Colonic mucosa (tissue), 4 donors: ENCODE data around the gene TMEM129. TPM values are rescaled to one million over a fixed set of nuclear protein-coding genes. Genes with fewer than 3 reads are reported as not detected.

ENCODE experiments used
- DNase-seq: peaks from one replicate; pipeline ENCODE4 v3.0.0-alpha.2; 2020
- H3K27ac ChIP-seq: fragments of 200-600 bp; one replicate; pipeline ENCODE4 v1.8.0; 2021
- H3K27me3 ChIP-seq: fragments of 200-600 bp; one replicate; pipeline ENCODE4 v1.8.0; 2021
- H3K36me3 ChIP-seq: fragments of 200-600 bp; one replicate; pipeline ENCODE4 v1.8.0; 2021
- H3K4me1 ChIP-seq: fragments of 200-600 bp; one replicate; pipeline ENCODE4 v1.8.0; 2021; ENCODE audit warnings: mild to moderate bottlenecking
- H3K4me3 ChIP-seq: fragments of 200-600 bp; one replicate; pipeline ENCODE4 v1.8.0; 2021
- H3K9ac ChIP-seq, 2 donors: one replicate each; pipeline ENCODE4 v1.7.0; 2013; ENCODE audit warnings: control low read depth in 2 of 2, low read depth in 2 of 2, low read length in 2 of 2
- H3K9me3 ChIP-seq: fragments of 200-600 bp; one replicate; pipeline ENCODE4 v1.8.0; 2021
- CTCF ChIP-seq: fragments of 200-600 bp; IDR thresholded peaks from one replicate; pipeline ENCODE4 v1.8.0; 2022; ENCODE audit warnings: antibody characterized with exemption, mild to moderate bottlenecking
- intact Hi-C: fragments of 100-400 bp; cut with DNase I; formaldehyde crosslinking; loops from one replicate; pipeline ENCODE4 v1.14.1; 2022
- total RNA-seq, 2 donors: library from RNA; stranded (reverse); fragmentation: NEBNext Ultra II Directional in 1 of 2; extraction: Animal tissue kit (Norgen Biotek cat#: 25700) in 1 of 2; gene quantifications; one replicate each; pipeline ENCODE4 v1.2.1, GENCODE V29; 2021
- donor health status: healthy.
- donor health status: DM: no; HTN: no; CAD: no.
- donor health status: DM: no; HTN: no; CAD: no.

The TMEM129 gene
- total RNA-seq, 2 donors from 2014 or later = 37.9 to 53.2 TPM

- intact Hi-C loops = no loop called here
- peak; percentile 98 for DNase-seq
- Histone ChIP-seq H3K9me3 (no peaks in the 10 kb centered on the region), H3K4me3 (peak within 1 kb of the TSS; percentile 96), H3K36me3 (no peaks in the 10 kb centered on the region), H3K27ac (peak within 1 kb of the TSS; percentile 99), H3K4me1 (peaks cover 22% of the 10 kb centered on the region), H3K9ac (peak within 1 kb of the TSS; percentile 94 to 96), H3K27me3 (no peaks in the 10 kb centered on the region)
- TF ChIP-seq CTCF = no peak
Observed at GRCh38 chr4:1712216-1713002, 8.7 kb downstream of the TMEM129 start, which contains the start of gene SLBP. SLBP (minus strand) TSS chr4:1712319; CDS start chr4:1712188, 131 bp downstream.

- Histone ChIP-seq H3K27ac (peak overlapping the region; percentile 99), H3K36me3 (no peaks in the 10 kb centered on the region), H3K9ac (peak overlapping the region; percentile 94 to 96), H3K4me1 (peaks cover 22% of the 10 kb centered on the region), H3K4me3 (peak overlapping the region; percentile 96), H3K27me3 (no peaks in the 10 kb centered on the region), H3K9me3 (no peaks in the 10 kb centered on the region)
- DNase-seq = peak; percentile 79
- intact Hi-C loops = no loop called here
- no peak for TF ChIP-seq CTCF
Observed at GRCh38 chr4:1711571-1712215, 9.4 kb downstream of the TMEM129 start.

GRCh38 chr4:1711055-1711570 lies 10.0 kb downstream of the TMEM129 start:
- peaks cover 22% of the 10 kb centered on the region for H3K4me1 ChIP-seq
- TF ChIP-seq CTCF = no peak
- intact Hi-C loops = no loop called here

GRCh38 chr4:1708581-1708980 lies 12.5 kb downstream of the TMEM129 start:
- H3K4me3 ChIP-seq = no peak overlapping the region
- H3K4me1 ChIP-seq = peaks cover 8% of the 10 kb centered on the region
- no peaks in the 10 kb centered on the region for H3K27me3 ChIP-seq
- no peak overlapping the region for H3K9ac ChIP-seq
- H3K27ac ChIP-seq = no peak overlapping the region
- no peak for TF ChIP-seq CTCF
- DNase-seq = no peak
- no peaks in the 10 kb centered on the region for H3K36me3 ChIP-seq
- H3K9me3 ChIP-seq = no peaks in the 10 kb centered on the region
- intact Hi-C loops = no loop called here

More at GRCh38 chr4:1711055-1711570, 10.0 kb downstream of the TMEM129 start:
- Histone ChIP-seq H3K27ac (peak overlapping the region; percentile 99), H3K36me3 (no peaks in the 10 kb centered on the region), H3K4me3 (peak overlapping the region; percentile 96), H3K27me3 (no peaks in the 10 kb centered on the region), H3K9ac (peak overlapping the region; percentile 94 to 96), H3K9me3 (no peaks in the 10 kb centered on the region)
- DNase-seq = no peak

- intact Hi-C loops = no loop called here
- no peak overlapping the region for H3K4me3 ChIP-seq
- H3K4me1 ChIP-seq = peaks cover 6% of the 10 kb centered on the region
- H3K9ac ChIP-seq = no peak overlapping the region
- H3K27ac ChIP-seq = no peak overlapping the region
- no peaks in the 10 kb centered on the region for H3K36me3 ChIP-seq
- TF ChIP-seq CTCF = no peak
- no peaks in the 10 kb centered on the region for H3K27me3 ChIP-seq
- DNase-seq = no peak
- no peaks in the 10 kb centered on the region for H3K9me3 ChIP-seq
Observed at GRCh38 chr4:1706358-1706757, 14.8 kb downstream of the TMEM129 start.
